Natural killer cell treated with Interleukin-12 subunit alpha and Interleukin-12 subunit beta and Interleukin-15 and Interleukin-18, amount 100 ng/mL, for 72 hours (primary cell): Measurements from ENCODE around the gene CCNJ. TPM values are rescaled to one million over a fixed set of nuclear protein-coding genes. Genes with fewer than 3 reads are reported as not detected.
"Not testable (repeated sequence)": the region's sequence is repeated elsewhere in the genome, so short reads cannot be mapped to it uniquely, and the experiment has no call there.

Experiments
- ATAC-seq, 2 donors: fragments of 150-1000 bp; cut with Tn5 transposase in 1 of 2; sonication (Bioruptor Pico), chemical (Tn5 transposase) in 1 of 2; 2 replicates each; pipeline ENCODE4 v1.10.0; 2021
- DNase-seq: peaks from one replicate; pipeline ENCODE4 v3.0.0; 2022; ENCODE audit warnings: low spot score
- H3K27ac Mint-ChIP-seq, 2 donors: 1 replicate in 1 of 2; 2 replicates in 1 of 2; pipeline ENCODE4 v1.8.0; 2022; ENCODE audit warnings: mixed read lengths in 2 of 2, mild to moderate bottlenecking in 1 of 2, moderate library complexity in 1 of 2
- H3K27me3 Mint-ChIP-seq, 2 donors: 1 replicate in 1 of 2; 2 replicates in 1 of 2; pipeline ENCODE4 v1.8.0; 2022; ENCODE audit warnings: mixed read lengths in 2 of 2
- H3K36me3 Mint-ChIP-seq: one replicate; pipeline ENCODE4 v1.8.0; 2022; ENCODE audit warnings: mixed read lengths
- H3K4me1 Mint-ChIP-seq, 2 donors: 1 replicate in 1 of 2; 2 replicates in 1 of 2; pipeline ENCODE4 v1.8.0; 2022; ENCODE audit warnings: low read depth in 2 of 2, mixed read lengths in 2 of 2, mild to moderate bottlenecking in 1 of 2
- H3K4me3 Mint-ChIP-seq: one replicate; pipeline ENCODE4 v1.8.0; 2022; ENCODE audit warnings: mixed read lengths
- H3K9me3 Mint-ChIP-seq: 2 replicates; pipeline ENCODE4 v1.8.0; 2022; ENCODE audit warnings: mixed read lengths
- total RNA-seq, 2 donors: library from RNA; stranded (reverse); gene quantifications; one replicate each; pipeline ENCODE4 v1.2.3, GENCODE V29; 2022

Gene CCNJ
- total RNA-seq: 10 to 100 TPM; 12.1 to 14.2 TPM

- peaks cover 35 to 39% of the 10 kb centered on the region in 2 donors for H3K4me1 Mint-ChIP-seq
- peak; percentile 94 to 96 for ATAC-seq
These were observed at the start of gene CCNJ for GRCh38 chr10:96043033-96043892. CCNJ (plus strand) TSS chr10:96043583; CDS start chr10:96044394, 811 bp downstream.

DNA sequence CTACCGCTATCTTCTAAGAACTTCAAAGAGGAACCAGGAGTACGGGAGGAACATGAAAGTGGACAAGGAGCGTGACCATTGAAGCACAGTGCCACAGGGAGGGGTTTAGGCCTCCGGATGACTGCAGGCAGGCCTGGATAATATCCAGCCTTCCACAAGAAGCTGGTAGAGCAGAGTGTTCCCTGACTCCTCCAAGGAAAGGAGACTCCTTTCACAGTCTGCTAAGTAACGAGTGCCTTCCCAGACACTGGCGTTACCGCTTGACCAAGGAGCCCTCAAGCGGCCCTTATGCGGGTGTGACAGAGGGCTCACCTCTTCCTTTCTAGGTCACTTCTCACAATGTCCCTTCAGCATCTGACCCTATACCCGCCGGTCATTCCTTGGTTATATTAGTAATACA lies 49.0 kb upstream of the CCNJ start:
- not testable (repeated sequence) for H3K27ac Mint-ChIP-seq, ATAC-seq, H3K9me3 Mint-ChIP-seq, DNase-seq, H3K27me3 Mint-ChIP-seq, H3K4me3 Mint-ChIP-seq, H3K4me1 Mint-ChIP-seq, H3K36me3 Mint-ChIP-seq

More at GRCh38 chr10:96043033-96043892, at the start of gene CCNJ:
- Mint-ChIP-seq H3K27ac (peak within 1 kb of the TSS; percentile 81 to 93), H3K4me3 (peak within 1 kb of the TSS; percentile 85), H3K27me3 (peaks cover 7 to 10% of the 10 kb centered on the region in 2 donors), H3K9me3 (no peaks in the 10 kb centered on the region), H3K36me3 (peaks cover 20% of the 10 kb centered on the region)
- DNase-seq: peak; percentile 89

- no peak for DNase-seq
- Mint-ChIP-seq H3K4me3 (no peak overlapping the region), H3K36me3 (no peaks in the 10 kb centered on the region), H3K9me3 (no peaks in the 10 kb centered on the region), H3K4me1 (no peaks in the 10 kb centered on the region), H3K27ac (no peak overlapping the region), H3K27me3 (peaks cover 0 to 3% of the 10 kb centered on the region in 2 donors)
- no peak for ATAC-seq
These were observed 45.1 kb upstream of the CCNJ start for GRCh38 chr10:95998255-95998784.

DNA sequence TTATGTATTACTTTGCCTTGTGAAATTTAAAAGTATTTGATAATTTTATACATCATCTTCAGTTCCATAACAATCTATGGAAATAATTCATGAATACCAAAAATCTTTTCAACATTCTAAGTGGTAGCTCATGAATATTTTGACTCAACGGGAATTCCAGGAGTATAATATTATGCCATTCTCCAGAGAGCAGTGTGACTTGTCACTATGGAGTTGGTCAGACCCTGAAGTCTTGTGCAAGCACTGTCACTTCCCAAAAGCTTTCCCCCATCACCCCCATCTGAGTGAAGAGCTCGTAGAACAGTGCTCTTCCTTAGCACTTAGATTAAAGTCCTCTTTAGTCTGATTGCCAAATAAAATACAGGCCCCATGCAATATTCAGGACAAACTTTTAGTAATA lies 29.4 kb upstream of the CCNJ start:
- ATAC-seq: no peak
- no peak for DNase-seq
- Mint-ChIP-seq H3K27me3 (peaks cover 10 to 25% of the 10 kb centered on the region in 2 donors), H3K36me3 (no peaks in the 10 kb centered on the region), H3K4me1 (peaks cover 0 to 4% of the 10 kb centered on the region in 2 donors), H3K4me3 (no peak overlapping the region), H3K9me3 (no peaks in the 10 kb centered on the region), H3K27ac (no peak overlapping the region)

DNA sequence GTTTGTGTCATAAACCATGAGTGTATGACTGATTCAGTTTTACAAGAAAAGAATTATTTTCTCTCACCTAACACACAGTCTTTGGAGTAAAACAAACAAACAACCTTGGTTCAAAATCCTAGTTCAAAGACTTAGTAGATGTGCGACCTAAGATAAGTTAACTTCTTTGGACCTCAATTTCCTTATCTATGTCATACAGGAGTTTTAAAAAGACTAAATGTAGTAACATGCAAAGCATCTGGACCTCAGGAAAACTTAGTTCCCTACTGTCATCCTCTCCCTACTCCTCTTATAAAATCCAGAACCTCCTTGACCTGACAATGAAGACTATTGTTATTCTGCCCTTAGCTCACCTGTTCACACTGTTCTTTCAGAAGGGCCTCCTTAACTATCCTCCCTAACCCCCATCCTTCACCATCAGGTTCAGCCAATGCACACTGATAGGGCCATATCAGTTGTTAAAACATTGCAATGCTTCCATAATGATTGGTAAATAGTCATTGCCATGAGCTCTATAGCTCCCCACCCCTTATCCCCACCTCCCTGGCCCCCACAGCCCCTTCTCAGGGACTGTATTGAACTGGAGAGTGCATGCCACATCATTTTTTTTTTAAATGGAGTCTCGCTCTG lies 28.8 kb upstream of the CCNJ start:
- peaks cover 0 to 4% of the 10 kb centered on the region in 2 donors for H3K4me1 Mint-ChIP-seq
- peaks cover 7 to 25% of the 10 kb centered on the region in 2 donors for H3K27me3 Mint-ChIP-seq
- no peaks in the 10 kb centered on the region for H3K9me3 Mint-ChIP-seq
- no peaks in the 10 kb centered on the region for H3K36me3 Mint-ChIP-seq
- DNase-seq (no peak), ATAC-seq (no peak)
- no peak overlapping the region for H3K27ac Mint-ChIP-seq
- no peak overlapping the region for H3K4me3 Mint-ChIP-seq

DNA sequence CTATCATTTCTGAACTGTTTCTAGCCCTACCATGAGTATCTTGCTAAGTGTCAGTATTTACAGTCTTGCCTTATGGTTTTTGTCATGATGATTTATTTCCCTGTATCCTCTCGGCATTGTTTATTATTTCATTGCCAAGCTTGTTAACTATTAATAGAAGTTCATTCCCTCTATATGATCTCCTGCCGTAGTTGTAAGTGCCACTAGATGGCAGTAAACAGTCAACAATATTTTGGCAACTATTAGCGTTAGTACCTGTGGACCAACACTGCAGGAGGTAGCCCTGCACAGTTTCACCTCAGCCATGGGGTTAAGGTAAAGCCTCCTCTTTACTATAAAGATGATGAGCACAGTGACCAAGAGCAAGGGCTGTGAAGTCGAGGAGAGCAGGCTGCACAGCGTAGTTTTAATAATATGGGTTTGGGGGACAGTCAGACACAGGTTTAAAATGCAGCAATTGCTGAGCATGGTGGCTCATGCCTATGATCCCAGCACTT lies 26.1 kb upstream of the CCNJ start:
- Mint-ChIP-seq H3K4me1 (peaks cover 0 to 5% of the 10 kb centered on the region in 2 donors), H3K9me3 (no peaks in the 10 kb centered on the region), H3K4me3 (no peak overlapping the region), H3K36me3 (peaks cover 5% of the 10 kb centered on the region), H3K27me3 (peaks cover 4 to 17% of the 10 kb centered on the region in 2 donors), H3K27ac (no peak overlapping the region)
- ATAC-seq: peak; percentile 74 to 77
- DNase-seq: no peak

GRCh38 chr10:96021332-96021731 lies 22.1 kb upstream of the CCNJ start:
- H3K4me1 Mint-ChIP-seq: peaks cover 11 to 22% of the 10 kb centered on the region in 2 donors

DNA sequence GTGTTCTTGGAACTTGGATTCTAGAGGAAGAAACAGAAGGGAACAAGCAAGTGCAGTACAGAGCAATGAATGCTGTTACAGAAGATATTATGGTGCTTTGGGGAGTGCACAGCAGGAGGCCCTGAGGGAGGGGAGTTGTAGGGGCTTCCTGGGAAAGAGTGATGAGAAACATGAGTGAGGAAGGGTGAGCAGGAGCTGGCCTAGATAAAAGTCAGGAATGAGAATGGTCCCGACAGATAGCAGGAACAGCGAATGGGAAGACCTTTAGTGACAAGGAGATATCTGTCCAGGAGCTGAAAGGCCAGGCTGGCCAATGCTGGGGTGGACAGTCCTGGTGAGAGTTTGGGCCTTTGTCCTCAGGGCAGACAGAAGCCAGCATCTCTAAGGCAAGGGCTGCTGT lies 20.6 kb upstream of the CCNJ start:
- no peaks in the 10 kb centered on the region for H3K9me3 Mint-ChIP-seq
- DNase-seq (no peak), ATAC-seq (peak in 1 of 2 donors; percentile 13)
- peaks cover 11 to 18% of the 10 kb centered on the region in 2 donors for H3K4me1 Mint-ChIP-seq
- peak overlapping the region; percentile 57 to 71 for H3K27ac Mint-ChIP-seq
- H3K36me3 Mint-ChIP-seq: peaks cover 5% of the 10 kb centered on the region
- peak overlapping the region; percentile 19 for H3K4me3 Mint-ChIP-seq
- H3K27me3 Mint-ChIP-seq: no peaks in the 10 kb centered on the region

More at GRCh38 chr10:96021332-96021731, 22.1 kb upstream of the CCNJ start:
- H3K36me3 Mint-ChIP-seq: peaks cover 5% of the 10 kb centered on the region
- no peaks in the 10 kb centered on the region for H3K9me3 Mint-ChIP-seq
- H3K4me3 Mint-ChIP-seq: no peak overlapping the region
- no peak overlapping the region for H3K27ac Mint-ChIP-seq
- DNase-seq (no peak), ATAC-seq (no peak)
- peaks cover 4 to 7% of the 10 kb centered on the region in 2 donors for H3K27me3 Mint-ChIP-seq

GRCh38 chr10:96023168-96023567 lies 20.2 kb upstream of the CCNJ start:
- DNase-seq (no peak), ATAC-seq (peak; percentile 70 to 72)
- H3K4me3 Mint-ChIP-seq: peak overlapping the region; percentile 2
- peaks cover 5% of the 10 kb centered on the region for H3K36me3 Mint-ChIP-seq
- H3K27ac Mint-ChIP-seq: peak overlapping the region; percentile 57 to 71
- H3K9me3 Mint-ChIP-seq: no peaks in the 10 kb centered on the region
- peaks cover 0 to 2% of the 10 kb centered on the region in 2 donors for H3K27me3 Mint-ChIP-seq
- H3K4me1 Mint-ChIP-seq: peaks cover 11 to 18% of the 10 kb centered on the region in 2 donors

- Mint-ChIP-seq H3K9me3 (no peaks in the 10 kb centered on the region), H3K4me1 (peaks cover 11 to 18% of the 10 kb centered on the region in 2 donors)
These were observed 17.8 kb upstream of the CCNJ start for GRCh38 chr10:96025566-96025965.

DNA sequence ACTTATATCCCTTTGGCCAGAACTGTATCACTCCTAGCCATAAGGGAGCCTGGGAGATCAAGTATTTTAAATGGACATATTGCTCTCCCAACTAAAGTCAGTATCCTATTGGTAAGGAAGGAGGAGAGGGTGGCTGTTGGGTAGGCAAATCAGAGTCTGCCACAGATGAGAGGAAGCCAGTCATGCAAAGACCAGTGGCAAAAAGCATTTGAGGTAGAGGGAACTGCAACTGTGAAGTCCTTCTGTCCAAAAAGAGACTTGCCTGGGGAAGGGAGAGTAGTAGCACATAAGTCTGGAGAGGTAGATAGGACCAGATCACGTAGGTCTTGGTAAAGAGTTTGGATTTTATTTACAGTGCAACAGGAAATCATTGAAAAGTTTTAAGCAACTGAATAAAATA lies 8.8 kb upstream of the CCNJ start:
- Mint-ChIP-seq H3K36me3 (peaks cover 4% of the 10 kb centered on the region), H3K9me3 (no peaks in the 10 kb centered on the region), H3K4me1 (no peaks in the 10 kb centered on the region), H3K4me3 (no peak overlapping the region), H3K27ac (no peak overlapping the region), H3K27me3 (peaks cover 22 to 35% of the 10 kb centered on the region in 2 donors)
- ATAC-seq (no peak), DNase-seq (no peak)

More at GRCh38 chr10:96025566-96025965, 17.8 kb upstream of the CCNJ start:
- Mint-ChIP-seq H3K27me3 (peaks cover 0 to 7% of the 10 kb centered on the region in 2 donors), H3K36me3 (no peaks in the 10 kb centered on the region), H3K27ac (no peak overlapping the region), H3K4me3 (no peak overlapping the region)
- ATAC-seq (peak in 1 of 2 donors; percentile 46), DNase-seq (no peak)

DNA sequence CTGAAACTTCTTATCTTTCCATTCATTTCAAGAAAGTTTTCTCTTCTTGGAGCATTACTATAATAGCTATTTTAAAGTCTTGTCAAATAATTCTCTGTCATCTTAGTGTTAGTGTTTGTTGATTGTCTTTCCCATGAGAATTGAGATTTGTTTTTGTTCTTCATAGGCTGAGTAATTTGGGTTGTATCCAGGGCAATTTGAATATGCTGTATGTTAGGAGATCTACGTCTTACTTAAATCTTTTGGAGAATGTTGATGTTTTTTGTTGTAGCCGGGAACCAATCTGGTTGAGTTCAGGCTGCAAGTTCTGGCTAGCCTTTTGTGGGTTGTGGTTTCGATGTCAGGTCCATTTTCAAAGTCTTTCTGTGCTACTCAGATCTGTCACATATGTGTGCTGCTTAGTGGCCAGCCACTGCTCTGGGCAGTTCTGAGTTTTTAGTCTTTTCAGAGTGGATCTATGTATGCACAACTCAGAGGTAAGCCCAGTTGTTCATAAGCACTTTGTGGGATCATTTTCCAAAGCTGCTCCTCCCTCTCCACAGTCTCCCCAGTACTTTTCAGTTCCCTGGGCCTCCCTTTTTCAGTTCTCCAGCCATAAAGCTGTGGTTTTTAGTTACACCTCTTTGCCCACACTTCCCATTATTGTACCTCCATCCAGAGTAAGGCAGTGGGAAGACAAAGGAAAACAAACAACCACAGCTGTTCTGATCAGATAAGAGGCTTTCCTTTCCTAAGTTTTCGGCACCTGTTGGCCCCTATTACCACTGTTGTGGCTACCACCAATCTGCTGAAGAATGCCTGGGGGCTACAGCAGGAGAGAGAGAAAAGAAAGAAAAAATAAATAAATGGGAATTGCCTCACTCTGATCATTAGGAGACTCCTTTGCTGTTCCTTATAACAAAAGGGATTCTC lies 4.7 kb upstream of the CCNJ start:
- Mint-ChIP-seq H3K27ac (no peak overlapping the region), H3K9me3 (no peaks in the 10 kb centered on the region), H3K4me3 (no peak overlapping the region), H3K27me3 (peaks cover 18 to 32% of the 10 kb centered on the region in 2 donors), H3K36me3 (peaks cover 4% of the 10 kb centered on the region), H3K4me1 (peaks cover 6 to 7% of the 10 kb centered on the region in 2 donors)
- ATAC-seq (no peak), DNase-seq (no peak)

- no peak for DNase-seq
- Mint-ChIP-seq H3K4me1 (peaks cover 20 to 22% of the 10 kb centered on the region in 2 donors), H3K27ac (no peak overlapping the region), H3K4me3 (no peak overlapping the region), H3K27me3 (peaks cover 13 to 29% of the 10 kb centered on the region in 2 donors), H3K9me3 (no peaks in the 10 kb centered on the region), H3K36me3 (peaks cover 7% of the 10 kb centered on the region)
- ATAC-seq: no peak
These were observed 2.2 kb upstream of the CCNJ start for GRCh38 chr10:96041146-96041545.
